PC-3 (cell line): ENCODE data around the gene CLIP1. TPM values are rescaled to one million over a fixed set of nuclear protein-coding genes. Genes with fewer than 3 reads are reported as not detected.

Experiments used
- ATAC-seq: fragments of 200-7000 bp; cut with Tn5 transposase; 2 replicates; pipeline ENCODE4 v1.9.1; 2020; ENCODE audit warnings: mild to moderate bottlenecking, moderate library complexity
- BruUV-seq: library from RNA; stranded (reverse); fragments of 400-500 nt; replicated peaks from 2 replicates; lab custom pipeline; 2021; lab: Mats Ljungman, UMichigan
- CTCF ChIA-PET: fragments of 300-600 bp; sonication (Branson Sonifier 250); formaldehyde crosslinking; loops from one replicate; lab custom pipeline; 2022; ENCODE audit warnings: antibody characterized with exemption; lab: Charles Lee
- POLR2A ChIA-PET: fragments of 300-600 bp; sonication (Branson Sonifier 250); formaldehyde crosslinking; loops from one replicate; lab custom pipeline; 2022; ENCODE audit warnings: antibody characterized with exemption; ENCODE audit not compliant: unreplicated experiment; lab: Charles Lee
- DNase-seq: peaks from one replicate; pipeline ENCODE4 v3.0.0-alpha.2; 2015
- H2AFZ ChIP-seq: fragments of 300-600 bp; sonication (generic); 2 replicates; pipeline ENCODE4 v1.6.0; 2016; ENCODE audit warnings: antibody characterized with exemption, low read length
- H3F3A ChIP-seq: fragments of 300-600 bp; sonication (generic); one replicate; pipeline ENCODE4 v1.6.0; 2017; ENCODE audit warnings: antibody characterized with exemption, low read length, control low read depth, mild to moderate bottlenecking; ENCODE audit not compliant: unreplicated experiment
- H3K27ac ChIP-seq: fragments of 300-600 bp; sonication (generic); 2 replicates; pipeline ENCODE4 v1.5.1; 2016; ENCODE audit warnings: mild to moderate bottlenecking, low read length
- H3K27me3 ChIP-seq: fragments of 300-600 bp; sonication (generic); 2 replicates; pipeline ENCODE4 v1.6.1; 2016; ENCODE audit warnings: low read length, mixed read lengths
- H3K36me3 ChIP-seq: fragments of 300-600 bp; sonication (generic); 2 replicates; pipeline ENCODE4 v1.6.1; 2016; ENCODE audit warnings: low read depth, mixed run types, low read length, mixed read lengths
- H3K4me1 ChIP-seq: fragments of 300-600 bp; sonication (generic); 2 replicates; pipeline ENCODE4 v1.5.1; 2016; ENCODE audit warnings: low read length; ENCODE audit not compliant: insufficient read depth
- H3K4me2 ChIP-seq: fragments of 300-600 bp; sonication (generic); 2 replicates; pipeline ENCODE4 v1.6.0; 2016; ENCODE audit warnings: low read length
- H3K4me3 ChIP-seq: fragments of 300-600 bp; sonication (generic); 2 replicates; pipeline ENCODE4 v1.5.1; 2016; ENCODE audit warnings: mild to moderate bottlenecking, low read length, mixed read lengths
- H3K79me2 ChIP-seq: fragments of 300-600 bp; sonication (generic); 2 replicates; pipeline ENCODE4 v1.6.1; 2017; ENCODE audit warnings: low read length, mixed read lengths
- H3K9ac ChIP-seq: fragments of 300-600 bp; sonication (generic); 2 replicates; pipeline ENCODE4 v1.6.0; 2016; ENCODE audit warnings: mild to moderate bottlenecking, low read length
- H3K9me2 ChIP-seq: fragments of 300-600 bp; sonication (generic); replicated peaks from 2 replicates; pipeline ENCODE4 v1.6.1; 2016; ENCODE audit warnings: mixed run types, low read length, mixed read lengths
- H3K9me3 ChIP-seq: fragments of 300-600 bp; sonication (generic); 2 replicates; pipeline ENCODE4 v1.6.1; 2016; ENCODE audit warnings: low read length, mixed read lengths
- H4K20me1 ChIP-seq: fragments of 300-600 bp; sonication (generic); 2 replicates; pipeline ENCODE4 v1.6.1; 2016; ENCODE audit warnings: low read length, mixed read lengths
- CTCF ChIP-seq: fragments of 300-600 bp; sonication (generic); conservative IDR thresholded peaks from 2 replicates; pipeline ENCODE4 v1.5.1; 2017; ENCODE audit warnings: antibody characterized with exemption, low read depth, mild to moderate bottlenecking, low read length
- EZH2 ChIP-seq: fragments of 300-600 bp; sonication (generic); IDR thresholded peaks from one replicate; pipeline ENCODE4 v1.6.1; 2017; ENCODE audit warnings: antibody characterized with exemption, mild to moderate bottlenecking, low read length; ENCODE audit not compliant: unreplicated experiment
- EZH2phosphoT487 ChIP-seq: fragments of 300-600 bp; sonication (generic); IDR thresholded peaks from 2 replicates; pipeline ENCODE4 v1.6.1; 2018; ENCODE audit warnings: mild to moderate bottlenecking, antibody characterized with exemption, low read length, borderline replicate concordance
- intact Hi-C: fragments of 100-400 bp; cut with micrococcal nuclease; formaldehyde crosslinking; loops from 2 replicates; pipeline ENCODE4 v1.9.0; 2023
- total RNA-seq: library from RNA; depleted of rRNA; stranded (reverse); fragments of >200 nt; gene quantifications from 2 replicates; pipeline ENCODE4 v1.2.3, GENCODE V29; 2014

The CLIP1 gene
- total RNA-seq, 1 experiment from 2014 or later = 46.4 TPM

DNA sequence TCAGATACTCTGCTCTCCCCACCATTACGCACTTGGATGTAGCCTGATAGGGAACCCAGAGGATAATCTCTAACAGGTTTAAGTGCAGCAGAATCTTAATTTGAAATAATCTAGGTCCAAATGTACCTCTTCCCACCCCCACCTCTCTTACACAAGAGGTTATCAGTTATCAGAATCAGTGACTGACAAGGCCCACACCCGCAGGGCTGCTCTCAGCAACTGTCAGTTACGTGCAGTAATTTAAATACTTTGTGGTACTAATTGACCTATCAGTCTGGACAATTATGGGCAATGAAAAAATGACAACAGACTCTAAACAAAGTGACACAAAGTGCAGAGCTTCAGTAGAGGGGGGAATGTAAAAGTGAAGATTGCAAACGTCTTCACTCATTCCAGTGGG lies 74.0 kb downstream of the CLIP1 start:
- intact Hi-C loops = no loop called here
- no peaks in the 10 kb centered on the region for H3K27me3 ChIP-seq
- H3K36me3 ChIP-seq = peaks cover 42% of the 10 kb centered on the region
- no peaks in the 10 kb centered on the region for H3K79me2 ChIP-seq
- H3K4me2 ChIP-seq = no peak overlapping the region
- ATAC-seq (no peak), DNase-seq (no peak)
- H3F3A ChIP-seq = no peaks in the 10 kb centered on the region
- H4K20me1 ChIP-seq = no peaks in the 10 kb centered on the region
- TF ChIP-seq EZH2 = no peak
- TF ChIP-seq EZH2phosphoT487 = no peak
- no peak for TF ChIP-seq CTCF
- H3K4me3 ChIP-seq = no peak overlapping the region
- no peak overlapping the region for H3K9ac ChIP-seq
- ChIA-PET POLR2A (no interaction called here), CTCF (no interaction called here)
- H2AFZ ChIP-seq = no peak overlapping the region
- H3K4me1 ChIP-seq = no peaks in the 10 kb centered on the region
- H3K27ac ChIP-seq = no peak overlapping the region
- no peaks in the 10 kb centered on the region for H3K9me2 ChIP-seq
- no peaks in the 10 kb centered on the region for H3K9me3 ChIP-seq
- BruUV-seq = no TSS peak

GRCh38 chr12:122346054-122346453 lies 76.4 kb downstream of the CLIP1 start:
- Histone ChIP-seq H4K20me1 (no peaks in the 10 kb centered on the region), H3F3A (no peaks in the 10 kb centered on the region), H3K27ac (no peak overlapping the region), H3K27me3 (no peaks in the 10 kb centered on the region), H3K36me3 (peaks cover 26% of the 10 kb centered on the region; the same call in 1 of the 2 replicates), H3K9me3 (no peaks in the 10 kb centered on the region), H3K79me2 (no peaks in the 10 kb centered on the region), H3K4me1 (no peaks in the 10 kb centered on the region), H3K9ac (no peak overlapping the region), H3K9me2 (no peaks in the 10 kb centered on the region), H3K4me3 (no peak overlapping the region), H3K4me2 (no peak overlapping the region), H2AFZ (no peak overlapping the region)
- no peak for ATAC-seq
- POLR2A ChIA-PET = no interaction called here
- DNase-seq = no peak
- intact Hi-C loops = no loop called here
- TF ChIP-seq CTCF (no peak), EZH2phosphoT487 (no peak), EZH2 (no peak)
- BruUV-seq = no TSS peak
- CTCF ChIA-PET = no interaction called here

DNA sequence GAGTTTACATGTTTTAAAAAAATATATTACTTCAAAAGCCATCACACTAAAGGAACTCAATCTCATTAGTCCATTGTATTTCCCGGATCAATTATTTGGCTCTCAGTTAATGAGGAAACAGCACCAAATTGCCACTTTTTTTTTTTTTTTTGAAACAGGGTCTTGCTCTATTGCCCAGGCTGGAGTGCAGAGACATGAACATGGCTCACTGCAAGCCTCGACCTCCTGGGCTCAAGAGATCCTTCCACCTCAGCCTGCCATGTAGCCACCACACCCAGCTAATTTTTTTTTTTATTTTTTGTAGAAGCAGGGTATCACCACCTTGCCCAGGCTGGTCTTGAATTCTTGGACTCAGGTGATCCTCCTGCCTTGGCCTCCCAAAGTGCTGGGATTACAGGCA lies 77.4 kb downstream of the CLIP1 start:
- TF ChIP-seq EZH2 (no peak), CTCF (no peak), EZH2phosphoT487 (no peak)
- intact Hi-C loops = no loop called here
- ChIA-PET CTCF (no interaction called here), POLR2A (no interaction called here)
- no peak overlapping the region for H3K4me2 ChIP-seq
- no peaks in the 10 kb centered on the region for H3F3A ChIP-seq
- H3K9ac ChIP-seq = no peak overlapping the region
- H3K27ac ChIP-seq = no peak overlapping the region
- no peak overlapping the region for H3K4me3 ChIP-seq
- H3K9me2 ChIP-seq = no peaks in the 10 kb centered on the region
- H3K79me2 ChIP-seq = no peaks in the 10 kb centered on the region
- H3K9me3 ChIP-seq = no peaks in the 10 kb centered on the region
- no TSS peak for BruUV-seq
- no peaks in the 10 kb centered on the region for H4K20me1 ChIP-seq
- ATAC-seq (no peak), DNase-seq (no peak)
- H3K36me3 ChIP-seq = peaks cover 17% of the 10 kb centered on the region; the same call in 1 of the 2 replicates
- H2AFZ ChIP-seq = no peak overlapping the region
- H3K4me1 ChIP-seq = no peaks in the 10 kb centered on the region
- H3K27me3 ChIP-seq = no peaks in the 10 kb centered on the region
